ENCODE results near the gene TSSC4.

GRCh38 chr11:2369896-2370295 lies 30.7 kb upstream of the TSSC4 start:
- TF ChIP-seq POLR2A (IDR thresholded peaks at IDR 0.05) (no peak), CTCF (IDR thresholded peaks at IDR 0.05) (no peak)
